ENCODE measurements around the gene FBXO28. TPM values are rescaled to one million over a fixed set of nuclear protein-coding genes. Genes with fewer than 3 reads are reported as not detected.

FBXO28 gene
- total and polyA plus RNA-seq, 2 donors (not counting 3 experiments of a cell fraction or from before 2014, with no cell fraction given): 8.9 to 32.6 TPM

DNA sequence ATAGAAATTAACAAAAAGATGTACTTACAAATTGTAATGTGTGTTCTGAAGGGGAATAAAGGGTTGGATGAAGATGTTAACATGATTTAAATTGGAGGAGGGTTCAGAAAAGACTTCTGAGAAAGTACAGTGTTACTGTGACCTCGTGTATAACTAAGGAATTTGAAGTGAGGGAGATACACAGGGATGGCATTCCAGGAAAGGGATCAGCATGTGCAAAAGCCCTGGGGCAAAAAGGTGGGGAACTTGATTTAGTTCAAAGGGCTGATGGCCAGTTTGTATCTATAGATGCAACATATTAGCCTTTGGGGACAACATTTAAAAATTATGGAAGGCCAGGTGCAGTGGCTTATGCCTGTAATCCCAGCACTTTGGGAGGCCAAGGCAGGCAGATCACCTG is 35.8 kb downstream of the FBXO28 start:
- no peaks in the 10 kb centered on the region for H3K9me3 ChIP-seq (replicated peaks; ENCODE audit: control insufficient read depth, insufficient read depth, low read length)
- no peak overlapping the region for H3K27ac ChIP-seq (ENCODE audit: insufficient read depth, low read depth, low read length)
- POLR2A ChIA-PET: no interaction called here
- H4K20me1 ChIP-seq (replicated peaks; ENCODE audit: control insufficient read depth, extremely low read depth, insufficient read depth, low read length): peaks cover 2% of the 10 kb centered on the region
- no peak overlapping the region for H2AFZ ChIP-seq (ENCODE audit: low read depth, low read length)
- H3K36me3 ChIP-seq (ENCODE audit: control insufficient read depth in 2 of 2, extremely low read depth in 1 of 2, insufficient read depth in 2 of 2, low read length in 2 of 2): no peaks in the 10 kb centered on the region
- TF ChIP-seq POLR2AphosphoS5 (IDR thresholded peaks at IDR 0.05; ENCODE audit: insufficient read depth, low read depth, low read length) (no peak), GATA2 (IDR thresholded peaks at IDR 0.05; ENCODE audit: insufficient read depth, insufficient read length, low read depth, low read length) (no peak), EZH2 (IDR thresholded peaks at IDR 0.05; ENCODE audit: borderline replicate concordance, low read depth, low read length, severe bottlenecking) (no peak), MYC (IDR thresholded peaks at IDR 0.05; ENCODE audit: low read depth, low read length) (no peak), POLR2A (IDR thresholded peaks at IDR 0.05; ENCODE audit: low read depth, low read length) (no peak), FOS (IDR thresholded peaks at IDR 0.05; ENCODE audit: borderline replicate concordance, insufficient read depth, low read length) (no peak), JUN (IDR thresholded peaks at IDR 0.05; ENCODE audit: borderline replicate concordance, insufficient read depth, insufficient read length, low read depth) (no peak)
- TF ChIP-seq, protein P1, sequence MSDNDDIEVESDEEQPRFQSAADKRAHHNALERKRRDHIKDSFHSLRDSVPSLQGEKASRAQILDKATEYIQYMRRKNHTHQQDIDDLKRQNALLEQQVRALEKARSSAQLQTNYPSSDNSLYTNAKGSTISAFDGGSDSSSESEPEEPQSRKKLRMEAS (IDR thresholded peaks at IDR 0.05; ENCODE audit: insufficient read depth, insufficient read length): no peak
- TF ChIP-seq, protein P2, sequence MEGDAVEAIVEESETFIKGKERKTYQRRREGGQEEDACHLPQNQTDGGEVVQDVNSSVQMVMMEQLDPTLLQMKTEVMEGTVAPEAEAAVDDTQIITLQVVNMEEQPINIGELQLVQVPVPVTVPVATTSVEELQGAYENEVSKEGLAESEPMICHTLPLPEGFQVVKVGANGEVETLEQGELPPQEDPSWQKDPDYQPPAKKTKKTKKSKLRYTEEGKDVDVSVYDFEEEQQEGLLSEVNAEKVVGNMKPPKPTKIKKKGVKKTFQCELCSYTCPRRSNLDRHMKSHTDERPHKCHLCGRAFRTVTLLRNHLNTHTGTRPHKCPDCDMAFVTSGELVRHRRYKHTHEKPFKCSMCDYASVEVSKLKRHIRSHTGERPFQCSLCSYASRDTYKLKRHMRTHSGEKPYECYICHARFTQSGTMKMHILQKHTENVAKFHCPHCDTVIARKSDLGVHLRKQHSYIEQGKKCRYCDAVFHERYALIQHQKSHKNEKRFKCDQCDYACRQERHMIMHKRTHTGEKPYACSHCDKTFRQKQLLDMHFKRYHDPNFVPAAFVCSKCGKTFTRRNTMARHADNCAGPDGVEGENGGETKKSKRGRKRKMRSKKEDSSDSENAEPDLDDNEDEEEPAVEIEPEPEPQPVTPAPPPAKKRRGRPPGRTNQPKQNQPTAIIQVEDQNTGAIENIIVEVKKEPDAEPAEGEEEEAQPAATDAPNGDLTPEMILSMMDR (IDR thresholded peaks at IDR 0.05; ENCODE audit: extremely low read depth in 1 of 2, insufficient read depth in 1 of 2, low read depth in 1 of 2, low read length in 2 of 2): no peak
- intact Hi-C loops (cut with micrococcal nuclease): no loop called here
- no peak overlapping the region for H3K4me3 ChIP-seq (replicated peaks in 1 of 3; ENCODE audit: insufficient read depth in 1 of 3, low read depth in 1 of 3, low read length in 3 of 3)
- H3K4me1 ChIP-seq (ENCODE audit: control insufficient read depth, extremely low read depth, insufficient read depth, low read length): no peaks in the 10 kb centered on the region
- dilution Hi-C loops (cut with MboI; ENCODE audit: extremely low pct_ligation_motif_present, low sequenced_read_pairs): no loop called here
- H3K9me1 ChIP-seq (replicated peaks; ENCODE audit: control insufficient read depth, extremely low read depth, insufficient read depth, low read length): no peaks in the 10 kb centered on the region
- no peaks in the 10 kb centered on the region for H3K79me2 ChIP-seq (ENCODE audit: control insufficient read depth, insufficient read depth, low read length)
- no peak overlapping the region for H3K4me2 ChIP-seq (ENCODE audit: insufficient read depth, low read length)
- DNase-seq (ENCODE audit: low read depth, low spot score) (no peak), FAIRE-seq (no peak)
- H3K27me3 ChIP-seq (ENCODE audit: control insufficient read depth in 2 of 2, insufficient read depth in 2 of 2, low read length in 2 of 2): no peaks in the 10 kb centered on the region
- CTCF ChIA-PET: no interaction called here
- no TSS peak for BruUV-seq (replicated peaks)
- no peak overlapping the region for H3K9ac ChIP-seq (replicated peaks; ENCODE audit: extremely low read depth, insufficient read depth, low read length)

All from endothelial cell of umbilical vein (primary cell).